NK-92 (cell line): ENCODE results near the gene RAD51B.

Experiments used
- DNase-seq: peaks from one replicate; lab custom pipeline; 2025; ENCODE audit not compliant: unreplicated experiment; lab: John Stamatoyannopoulos, UW

Gene RAD51B

DNA sequence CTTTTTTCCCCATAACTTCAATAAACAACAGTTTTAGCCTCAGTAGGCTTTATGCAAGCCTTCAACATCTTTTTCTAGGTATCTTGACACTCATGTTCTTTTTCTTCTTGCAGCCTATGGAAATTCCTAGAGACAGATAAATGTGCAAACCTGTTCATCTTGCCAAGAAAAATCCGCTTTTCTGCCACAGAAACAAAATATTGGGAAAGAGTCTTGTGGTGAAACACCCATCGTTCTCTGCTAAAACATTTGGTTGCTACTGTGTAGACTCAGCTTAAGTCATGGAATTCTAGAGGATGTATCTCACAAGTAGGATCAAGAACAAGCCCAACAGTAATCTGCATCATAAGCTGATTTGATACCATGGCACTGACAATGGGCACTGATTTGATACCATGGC is 677.4 kb downstream of the RAD51B start:
- no peak for DNase-seq

DNA sequence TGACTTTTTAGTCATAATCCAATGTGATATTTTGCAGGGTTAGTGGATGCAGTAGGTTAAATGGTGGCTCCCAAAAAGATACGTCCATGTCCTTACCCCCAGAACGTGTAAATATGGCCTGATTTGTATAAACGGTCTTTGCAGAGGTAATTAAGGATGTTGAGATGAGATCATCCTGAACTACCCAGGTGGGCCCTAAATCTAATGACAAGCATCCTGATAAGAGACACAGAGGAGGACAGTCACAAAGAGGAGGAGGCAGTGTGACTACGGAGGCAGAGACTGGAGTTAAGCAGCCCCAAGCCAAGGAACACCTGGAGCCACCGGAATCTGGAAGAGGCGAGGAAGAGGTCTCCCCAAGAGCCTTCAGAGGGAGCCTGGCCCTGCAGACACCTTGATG is 679.9 kb downstream of the RAD51B start:
- no peak for DNase-seq

DNA sequence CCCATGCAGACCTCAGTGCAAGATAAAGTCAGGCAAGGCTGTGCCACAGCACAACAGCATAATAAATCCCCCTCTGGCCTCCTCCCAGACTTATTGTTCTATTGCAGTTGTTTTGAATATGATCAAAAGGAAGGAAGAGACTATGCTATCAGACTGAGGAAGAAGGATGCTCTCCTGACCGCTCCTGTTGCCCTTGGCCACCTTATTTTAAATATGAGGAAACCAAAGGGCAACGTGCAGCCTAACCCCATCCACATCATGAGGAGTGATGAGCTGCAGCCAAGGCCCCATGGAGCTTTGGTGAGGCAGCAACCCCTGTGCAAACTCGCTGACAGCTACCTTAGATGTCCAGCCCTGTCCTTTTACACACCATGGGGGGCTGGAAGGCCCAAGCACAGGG is 681.6 kb downstream of the RAD51B start:
- no peak for DNase-seq

DNA sequence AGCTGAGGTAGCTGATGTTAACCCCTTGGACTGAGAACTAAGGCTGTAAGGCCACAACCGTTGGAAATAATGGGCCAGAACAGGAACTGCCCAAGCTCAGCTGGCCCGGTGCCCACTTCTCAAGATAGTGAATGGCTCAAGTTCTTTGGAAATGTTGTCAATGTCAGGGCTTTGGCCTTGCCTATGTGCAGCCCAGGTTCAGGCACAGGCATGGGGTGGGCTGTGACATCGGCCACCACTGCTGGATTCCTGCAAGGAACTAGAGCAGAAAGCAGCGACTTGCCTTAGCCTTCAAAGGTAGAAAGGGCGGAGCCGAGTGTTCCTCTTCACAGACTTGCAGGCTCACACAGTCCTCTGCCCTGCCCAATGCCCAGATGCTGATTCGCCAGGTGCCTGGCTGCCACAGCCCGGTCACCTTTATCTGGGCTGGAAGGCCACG is 682.1 kb downstream of the RAD51B start:
- DNase-seq: no peak

DNA sequence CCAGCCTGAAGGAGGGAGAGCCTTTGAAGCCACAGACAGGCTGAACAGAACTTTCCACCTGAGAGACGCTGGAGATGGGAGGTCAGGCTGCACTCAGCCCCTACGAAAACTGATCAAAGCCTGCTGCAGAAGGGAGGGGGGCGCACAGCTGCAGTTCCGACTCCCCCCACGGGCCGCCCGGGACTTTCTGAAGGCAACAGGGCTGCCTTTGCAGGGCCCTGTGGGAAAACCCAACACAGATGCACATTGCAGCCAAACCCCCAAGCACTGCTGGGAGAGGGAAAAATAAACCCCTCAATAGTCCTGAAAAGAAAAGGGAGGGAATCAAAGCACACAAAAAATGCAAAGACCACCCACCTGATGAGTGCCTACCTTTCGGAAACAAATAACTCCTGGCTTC is 682.7 kb downstream of the RAD51B start:
- no peak for DNase-seq

DNA sequence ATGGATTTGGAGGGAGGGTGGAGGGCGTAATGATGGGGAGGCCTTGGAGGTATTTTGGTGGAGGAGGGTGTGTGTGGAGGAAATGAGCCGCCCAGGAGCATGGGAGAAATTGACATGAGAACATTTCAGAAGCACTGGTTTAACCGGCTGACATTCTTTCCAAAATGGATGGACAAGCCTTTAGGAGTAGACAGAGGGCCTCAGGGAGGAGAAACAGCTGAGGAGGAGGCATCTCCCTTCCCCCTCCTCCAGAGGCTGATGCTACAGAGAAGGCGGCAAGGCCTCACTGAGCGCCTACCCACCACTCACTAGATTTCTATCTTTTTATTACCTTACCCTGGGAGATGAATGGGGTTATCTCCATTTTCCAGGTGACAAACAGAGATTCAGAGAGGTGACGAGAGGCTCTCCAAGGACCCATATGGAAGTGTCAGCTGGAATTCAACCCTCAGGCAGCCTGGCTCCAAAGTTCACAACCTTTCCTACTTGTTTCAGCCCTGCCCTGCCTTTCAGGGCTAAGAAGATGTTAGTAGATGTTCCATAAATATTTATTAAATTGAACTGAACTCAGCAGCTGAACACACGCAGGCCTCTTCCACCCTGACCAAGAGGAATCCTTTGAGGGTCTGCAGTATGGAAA is 683.7 kb downstream of the RAD51B start:
- DNase-seq: no peak

DNA sequence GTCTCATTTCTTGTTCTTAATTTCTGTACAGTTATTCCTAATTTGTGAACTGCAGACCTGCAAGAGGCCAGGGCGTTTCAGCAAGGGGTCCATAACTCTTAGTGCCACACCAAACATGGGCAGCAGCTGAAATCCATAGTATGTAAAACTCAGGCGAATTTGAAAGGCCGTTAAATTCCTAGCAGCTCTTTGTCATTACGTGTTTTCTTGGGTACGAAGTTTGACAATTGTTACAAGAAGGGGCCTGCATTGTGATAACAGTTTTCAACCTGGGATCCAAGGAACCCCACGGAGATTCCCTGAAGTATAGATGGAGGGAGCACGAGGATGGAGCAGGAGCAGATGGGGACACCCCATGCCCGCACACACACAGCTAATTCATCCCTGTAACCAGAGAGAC is 685.3 kb downstream of the RAD51B start:
- no peak for DNase-seq

DNA sequence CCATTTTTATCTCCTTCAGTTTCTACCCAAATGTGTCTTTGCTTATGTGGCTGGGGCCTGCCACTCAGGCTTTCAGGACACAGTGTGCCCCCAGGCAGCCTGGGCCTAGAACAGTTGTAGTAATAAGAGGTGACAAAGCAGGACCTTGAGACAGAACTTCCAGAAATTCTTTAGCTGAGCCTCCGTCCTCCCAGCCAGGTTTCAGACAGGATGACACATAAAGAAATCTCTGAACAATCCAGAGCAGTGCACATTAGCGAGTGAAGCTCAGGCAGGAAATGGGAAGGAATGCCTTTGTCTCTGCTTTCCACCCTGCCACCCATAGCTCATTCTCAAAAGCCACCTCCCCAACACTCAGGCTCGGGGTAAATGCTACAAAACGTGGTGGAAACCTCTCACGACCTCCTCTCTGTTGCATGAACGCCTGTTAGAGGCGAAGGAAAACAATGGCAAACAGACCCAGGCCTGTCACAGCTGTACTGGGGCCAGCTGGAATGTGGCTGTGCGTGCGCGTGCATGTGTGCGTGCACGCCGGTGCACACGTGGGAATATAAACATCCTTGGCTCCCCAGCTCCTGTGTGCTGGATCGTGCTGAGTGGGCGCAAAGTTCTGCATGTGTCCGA is 686.6 kb downstream of the RAD51B start:
- DNase-seq: no peak

DNA sequence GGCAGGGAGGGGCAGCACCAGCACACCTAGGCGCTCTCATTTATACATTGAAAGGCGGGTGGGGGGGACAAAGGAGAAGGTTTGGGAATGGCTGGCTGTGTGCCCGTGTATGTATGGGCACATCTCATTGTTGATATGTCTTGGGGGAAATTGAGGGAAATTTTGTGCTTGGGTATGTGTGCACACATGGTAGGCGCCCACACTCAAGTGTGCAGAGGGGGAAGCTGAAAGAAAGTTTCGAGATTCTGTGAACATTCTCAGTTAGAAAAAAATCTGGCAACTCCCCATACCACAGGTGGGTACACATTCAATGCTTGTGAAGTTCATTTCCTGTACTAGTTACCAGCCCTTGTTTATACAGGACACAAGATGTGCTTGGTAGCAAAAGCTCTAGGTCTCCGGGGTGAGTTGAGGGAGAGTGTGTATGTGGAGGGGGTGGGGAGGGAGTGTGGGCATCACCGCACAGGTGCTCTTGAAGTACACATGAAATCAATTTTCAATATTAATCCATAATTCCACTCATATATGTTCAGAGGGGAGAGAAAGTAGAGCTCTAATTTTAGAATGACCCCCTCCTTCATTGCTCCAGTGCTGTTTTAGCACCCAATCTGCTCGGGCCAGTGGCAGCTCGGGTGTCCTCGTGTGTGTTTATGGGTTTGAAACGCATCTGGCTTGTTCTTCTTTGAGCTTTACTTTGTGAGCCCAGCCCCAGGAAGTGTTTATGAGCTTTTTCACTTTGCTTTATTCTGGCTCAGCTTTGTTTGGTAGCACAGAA is 687.3 kb downstream of the RAD51B start:
- DNase-seq: no peak

DNA sequence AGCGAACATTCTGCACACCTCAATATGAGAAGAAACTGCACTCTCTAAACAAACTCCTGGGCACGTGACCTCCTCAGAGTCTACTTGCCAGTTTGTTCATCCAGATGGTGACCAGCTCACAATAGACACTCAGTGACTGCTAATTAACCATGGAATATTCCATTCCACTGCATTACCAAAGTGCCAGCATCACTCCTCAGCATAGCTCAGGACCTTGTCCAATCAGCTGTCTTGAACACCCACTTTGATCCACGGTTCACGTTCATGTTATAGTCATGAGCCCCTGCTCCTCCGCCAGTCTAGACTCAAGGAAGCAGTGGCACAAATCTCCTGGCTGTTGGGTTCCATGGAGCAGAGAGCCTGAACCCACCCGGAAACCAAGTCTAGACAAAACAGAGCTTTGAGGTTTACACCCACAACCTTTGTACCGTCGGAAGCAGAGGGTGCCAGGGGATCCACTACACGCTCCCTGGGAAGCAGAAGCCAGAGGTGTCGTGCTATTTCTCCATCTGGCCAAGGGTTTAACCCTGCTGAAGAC is 688.0 kb downstream of the RAD51B start:
- no peak for DNase-seq

DNA sequence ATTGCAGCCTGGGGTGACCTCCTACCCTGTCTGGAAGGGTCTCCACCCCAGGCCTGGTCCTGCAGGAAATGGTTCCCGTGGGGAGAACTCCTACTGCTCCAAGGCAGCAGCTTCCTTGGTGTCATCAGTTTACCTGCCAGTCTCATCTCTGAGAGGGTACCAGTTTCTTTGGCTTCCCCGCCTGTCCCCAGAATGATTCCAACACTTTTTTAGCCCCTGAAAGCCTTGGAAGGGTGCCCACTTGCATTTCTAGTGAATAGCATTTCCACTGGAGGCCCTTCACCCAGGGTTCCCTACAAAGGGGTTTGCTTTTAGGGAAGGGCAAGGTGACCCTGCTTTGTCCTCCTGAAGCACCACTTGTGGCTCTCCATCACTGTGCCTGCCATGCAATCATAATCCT is 689.0 kb downstream of the RAD51B start:
- no peak for DNase-seq

DNA sequence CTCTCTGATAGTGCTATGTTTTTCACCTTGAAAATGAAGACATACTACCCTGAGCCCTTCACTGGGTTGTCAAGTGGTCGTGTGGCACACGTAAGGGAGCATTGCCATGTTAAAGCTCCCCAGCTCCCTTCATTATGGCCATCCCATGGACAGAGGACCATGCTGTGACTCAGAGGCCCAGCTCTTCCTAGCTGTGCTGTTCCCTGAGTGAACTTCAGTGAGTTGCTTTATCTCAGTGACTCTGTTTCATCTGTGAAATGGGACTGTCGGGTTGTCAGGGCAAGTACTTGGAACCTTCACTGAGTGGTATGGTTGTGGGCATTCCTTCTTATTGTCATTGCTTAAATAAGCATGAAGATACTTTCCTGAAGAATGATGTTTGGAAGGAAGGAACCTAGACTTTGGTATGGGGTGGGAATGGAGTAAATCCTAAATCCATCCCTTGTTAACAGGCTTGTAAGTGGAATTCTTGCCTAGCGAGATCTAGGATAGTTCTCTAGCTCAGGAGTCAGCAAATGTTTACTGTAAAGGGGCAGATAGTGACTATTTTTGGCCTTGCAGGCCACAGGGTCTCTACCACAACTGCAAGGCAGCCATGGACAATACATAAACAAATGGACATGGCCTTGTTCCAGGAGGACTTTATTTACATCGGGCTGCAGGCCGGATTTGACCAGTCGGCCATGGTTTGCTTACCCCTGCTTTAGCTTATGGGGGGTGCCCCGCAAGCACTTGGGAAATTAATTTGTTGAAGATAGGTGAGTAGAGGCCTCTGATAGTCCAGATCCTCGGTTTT is 689.8 kb downstream of the RAD51B start:
- no peak for DNase-seq

DNA sequence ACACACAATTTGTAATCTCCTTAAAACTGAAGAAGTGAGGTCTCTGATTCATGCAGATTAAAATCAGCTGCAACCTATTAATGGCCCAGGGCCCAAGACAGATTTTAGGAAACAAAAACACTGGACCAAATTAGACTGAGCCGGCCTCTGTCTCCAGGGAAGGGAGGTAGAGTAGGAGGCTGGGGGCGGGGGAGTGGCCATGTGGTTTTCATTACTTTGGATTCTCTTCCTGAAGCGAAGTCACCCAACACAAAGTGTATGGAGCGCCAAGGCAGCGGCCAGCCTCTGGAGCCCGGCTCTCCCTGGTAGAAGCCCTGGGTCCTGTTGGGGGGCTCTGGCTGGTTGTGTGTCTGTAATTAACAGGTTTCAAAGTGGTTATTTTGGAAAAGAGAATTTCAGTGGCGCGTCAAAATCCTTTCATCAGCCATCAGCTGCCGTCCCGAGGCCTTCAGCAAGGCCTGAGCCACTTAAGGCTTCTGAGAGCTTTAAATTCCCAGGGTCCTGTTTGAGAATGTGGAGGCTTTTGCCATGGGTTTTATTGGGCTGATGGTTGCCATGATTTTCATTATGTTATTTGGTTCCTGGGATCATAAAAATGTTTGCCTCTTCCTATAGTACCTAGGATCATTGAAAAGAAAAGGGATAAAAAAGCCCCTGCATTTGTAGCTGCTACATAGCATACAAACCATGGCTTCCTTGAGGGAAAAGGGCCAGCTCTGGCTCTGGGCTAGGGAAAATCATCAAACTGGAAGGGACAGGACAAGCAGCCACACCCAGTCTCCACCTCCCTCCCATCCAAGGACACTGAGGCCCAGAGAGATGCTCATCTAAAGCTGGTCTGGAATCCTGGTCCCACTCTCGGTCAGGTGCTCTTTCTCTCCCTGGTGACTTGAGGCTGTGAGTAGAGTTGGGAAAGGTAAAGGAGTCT is 690.9 kb downstream of the RAD51B start:
- no peak for DNase-seq

DNA sequence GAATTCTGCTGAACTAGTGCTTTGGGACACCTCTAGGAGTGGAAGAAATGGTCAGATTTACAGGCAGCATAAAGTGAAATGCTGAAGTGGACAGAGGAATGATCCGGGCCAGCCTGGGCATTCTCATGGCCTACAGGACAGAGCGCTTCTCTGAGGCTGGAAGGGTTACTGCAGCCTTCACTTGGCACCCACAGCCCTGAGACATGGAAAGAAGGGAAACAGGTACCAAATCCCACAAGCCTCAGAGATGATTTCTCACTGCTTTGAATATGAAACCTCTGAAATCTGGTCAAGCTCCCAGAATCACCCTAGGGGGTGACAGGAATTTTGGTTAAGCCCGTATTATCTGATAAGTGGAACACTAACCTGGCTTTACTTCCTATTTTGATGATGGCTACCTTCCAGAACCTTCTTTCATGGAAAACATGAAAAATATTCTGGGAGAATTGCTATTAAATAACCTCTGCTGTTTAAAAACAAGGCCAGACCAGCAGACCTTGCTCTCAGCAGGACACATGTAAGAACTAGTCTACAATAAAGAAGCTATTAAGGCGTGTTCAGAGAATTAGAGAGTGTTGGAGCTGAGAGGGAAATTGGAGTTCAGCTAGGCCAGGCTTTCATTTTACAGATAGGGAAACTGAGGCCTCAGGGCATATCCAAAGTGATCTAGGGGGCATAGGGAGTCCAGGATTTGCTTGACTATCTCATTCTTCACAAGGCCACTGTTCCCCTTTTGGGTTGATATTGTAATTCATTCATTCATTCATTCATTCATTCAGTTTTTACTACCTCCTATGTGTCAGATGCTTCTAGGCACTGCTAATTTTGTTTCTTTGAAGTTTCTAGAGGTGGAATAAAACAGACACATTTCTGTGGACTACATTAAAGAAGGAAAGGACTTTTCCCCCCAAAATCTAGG is 691.8 kb downstream of the RAD51B start:
- no peak for DNase-seq

DNA sequence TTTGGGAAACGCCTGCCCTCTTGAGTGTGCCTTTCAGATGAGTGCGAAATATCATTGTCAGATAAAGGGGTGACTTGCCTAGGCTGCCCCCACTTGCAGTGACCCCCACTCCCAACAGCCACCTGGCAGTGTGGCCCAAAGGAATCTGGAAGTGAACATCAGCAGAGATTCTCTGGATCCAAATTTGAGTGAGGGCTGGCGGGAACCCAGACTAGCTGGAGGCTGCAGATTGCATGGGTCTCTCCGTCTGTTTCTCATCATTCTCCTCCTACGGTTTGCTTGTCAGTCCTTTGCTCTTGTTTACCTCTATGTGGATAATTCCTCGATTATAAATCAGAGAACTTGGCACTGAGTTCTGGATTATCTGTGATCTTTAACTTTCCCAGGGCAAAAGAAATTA is 692.5 kb downstream of the RAD51B start:
- DNase-seq: no peak

DNA sequence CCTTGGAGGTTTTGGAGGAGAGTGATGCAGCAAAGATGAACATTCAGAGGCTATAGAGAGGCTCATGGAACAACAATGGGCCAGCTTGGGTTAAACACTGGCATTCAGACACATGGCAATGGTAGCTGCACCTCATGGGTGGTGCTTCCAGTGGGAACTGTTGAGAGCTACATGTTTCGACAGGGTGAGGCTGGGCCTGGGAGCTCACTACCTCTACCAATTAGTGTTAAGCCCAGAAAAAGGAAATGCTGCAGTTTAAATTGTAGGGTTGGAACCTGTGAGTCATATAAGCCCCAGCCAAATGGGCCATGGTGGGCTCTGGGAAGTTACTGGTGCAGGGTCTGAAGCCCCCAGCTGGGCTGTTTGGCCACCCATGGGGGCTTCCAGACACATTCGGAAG is 693.6 kb downstream of the RAD51B start:
- DNase-seq: no peak

DNA sequence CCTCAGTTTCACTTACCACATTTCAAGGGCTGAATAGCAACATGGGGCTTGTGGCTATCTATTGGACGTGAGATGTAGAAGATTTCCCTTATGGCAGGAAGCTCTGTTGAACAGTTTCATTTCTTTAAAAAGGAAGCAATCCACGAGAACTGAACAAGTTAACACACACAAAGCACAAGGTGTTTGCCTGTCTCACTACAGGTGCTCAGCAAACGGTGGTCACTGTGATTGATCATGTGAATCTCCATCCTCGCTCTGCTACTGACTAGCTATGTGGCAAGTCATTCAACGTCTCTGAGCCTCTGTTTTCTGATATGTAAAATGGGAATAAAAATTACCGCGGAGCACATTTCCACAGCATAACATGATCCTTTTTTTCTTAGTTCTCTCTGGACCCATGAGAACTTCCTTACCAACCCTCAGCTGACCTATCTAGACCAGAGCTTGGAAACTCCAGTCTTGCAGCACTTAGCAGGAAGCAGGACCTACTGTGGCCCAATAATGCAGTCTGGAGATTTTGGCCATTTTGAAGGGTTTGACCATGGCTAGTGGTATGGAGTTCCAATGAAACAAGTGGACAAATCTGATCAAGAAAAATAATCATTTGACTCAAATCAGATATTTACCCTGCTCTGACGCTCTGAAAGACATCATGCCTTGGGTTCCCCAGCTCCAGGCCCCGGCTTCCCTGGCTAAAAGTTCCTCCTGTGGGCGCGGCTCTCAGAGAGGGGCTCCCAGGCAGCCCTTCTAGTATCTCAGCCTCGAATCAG is 694.4 kb downstream of the RAD51B start:
- DNase-seq: no peak

DNA sequence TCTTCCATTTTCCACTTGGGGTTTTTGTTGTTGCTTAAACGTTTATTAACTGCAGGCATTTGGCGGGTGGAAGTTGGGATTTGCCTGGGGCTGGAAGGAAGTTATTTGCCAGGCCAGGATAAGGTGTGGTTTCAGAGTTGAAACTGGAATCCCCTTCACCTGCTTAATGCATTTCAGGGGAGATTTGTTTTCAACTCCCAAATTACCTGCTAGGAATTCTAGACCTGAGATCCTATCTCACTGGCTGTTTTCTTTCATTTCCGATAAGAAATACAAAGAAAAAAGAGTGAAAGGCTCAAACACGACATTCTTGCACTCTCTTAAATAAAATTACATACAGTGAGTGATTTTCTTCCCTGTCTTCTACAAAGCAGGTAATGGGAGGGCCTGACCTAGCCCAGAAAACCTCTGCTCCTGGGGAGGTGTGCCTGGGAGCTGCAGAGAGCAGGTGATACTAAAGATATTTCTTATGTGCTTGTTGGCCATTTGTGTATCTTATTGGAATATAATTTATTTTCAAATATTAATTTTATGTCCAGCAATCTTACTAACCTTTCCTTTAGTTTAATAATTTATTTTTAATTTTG is 695.1 kb downstream of the RAD51B start:
- DNase-seq: no peak
